Tibial artery (tissue), 4 donors: Measurements from ENCODE around the gene PNLIPRP1.

ENCODE experiments used
- DNase-seq, 2 donors: peaks; one replicate each; pipeline ENCODE4 v3.0.0-alpha.2; 2019
- H3K27ac ChIP-seq, 2 donors: fragments of 200-600 bp; sonication (generic) in 1 of 2; 1 replicate in 1 of 2; 2 replicates in 1 of 2; pipeline ENCODE4 v1.5.1; 2018 to 2019; ENCODE audit warnings: mild to moderate bottlenecking in 1 of 2
- H3K27me3 ChIP-seq, 2 donors: fragments of 200-600 bp; sonication (generic) in 1 of 2; one replicate each; pipeline versions ENCODE4 v1.5.1 to v1.6.0; 2016 to 2019
- H3K36me3 ChIP-seq, 3 donors: fragments of 200-600 bp; sonication (generic) in 2 of 3; one replicate each; pipeline ENCODE4 v1.5.1; 2016 to 2019; ENCODE audit warnings: mild to moderate bottlenecking in 2 of 3
- H3K4me1 ChIP-seq, 4 donors: fragments of 200-600 bp; sonication (generic) in 2 of 4; 1 replicate in 3 of 4; 2 replicates in 1 of 4; pipeline ENCODE4 v1.5.1; 2016 to 2019
- H3K4me3 ChIP-seq, 2 donors: fragments of 200-600 bp; sonication (generic) in 1 of 2; 1 replicate in 1 of 2; 2 replicates in 1 of 2; pipeline ENCODE4 v1.5.1; 2018 to 2019; ENCODE audit warnings: mild to moderate bottlenecking in 2 of 2
- H3K9me3 ChIP-seq, 3 donors: fragments of 200-600 bp; sonication (generic) in 1 of 3; one replicate each; pipeline ENCODE4 v1.5.1; 2016 to 2019
- intact Hi-C: fragments of 100-400 bp; cut with DNase I; formaldehyde crosslinking; loops from one replicate; pipeline ENCODE4 v1.15.0; 2023; ENCODE audit warnings: low total_unique reads
- TF ChIP-seq, protein P1 (sequence below), 2 experiments: fragments of 200-600 bp in 1 of 2; fragments of 450-650 bp in 1 of 2; IDR thresholded peaks; one replicate each; pipeline ENCODE4 v1.5.1; 2017 to 2019; ENCODE audit warnings: antibody characterized with exemption in 2 of 2, mild to moderate bottlenecking in 1 of 2, moderate library complexity in 1 of 2

Gene PNLIPRP1

GRCh38 chr10:116637830-116638229, 47.1 kb downstream of the PNLIPRP1 start:
- intact Hi-C loops: no loop called here
- no peak overlapping the region for H3K27ac ChIP-seq
- no peak for DNase-seq
- H3K36me3 ChIP-seq: no peaks in the 10 kb centered on the region
- no peak overlapping the region for H3K4me3 ChIP-seq
- no peaks in the 10 kb centered on the region for H3K9me3 ChIP-seq
- TF ChIP-seq, protein P1, sequence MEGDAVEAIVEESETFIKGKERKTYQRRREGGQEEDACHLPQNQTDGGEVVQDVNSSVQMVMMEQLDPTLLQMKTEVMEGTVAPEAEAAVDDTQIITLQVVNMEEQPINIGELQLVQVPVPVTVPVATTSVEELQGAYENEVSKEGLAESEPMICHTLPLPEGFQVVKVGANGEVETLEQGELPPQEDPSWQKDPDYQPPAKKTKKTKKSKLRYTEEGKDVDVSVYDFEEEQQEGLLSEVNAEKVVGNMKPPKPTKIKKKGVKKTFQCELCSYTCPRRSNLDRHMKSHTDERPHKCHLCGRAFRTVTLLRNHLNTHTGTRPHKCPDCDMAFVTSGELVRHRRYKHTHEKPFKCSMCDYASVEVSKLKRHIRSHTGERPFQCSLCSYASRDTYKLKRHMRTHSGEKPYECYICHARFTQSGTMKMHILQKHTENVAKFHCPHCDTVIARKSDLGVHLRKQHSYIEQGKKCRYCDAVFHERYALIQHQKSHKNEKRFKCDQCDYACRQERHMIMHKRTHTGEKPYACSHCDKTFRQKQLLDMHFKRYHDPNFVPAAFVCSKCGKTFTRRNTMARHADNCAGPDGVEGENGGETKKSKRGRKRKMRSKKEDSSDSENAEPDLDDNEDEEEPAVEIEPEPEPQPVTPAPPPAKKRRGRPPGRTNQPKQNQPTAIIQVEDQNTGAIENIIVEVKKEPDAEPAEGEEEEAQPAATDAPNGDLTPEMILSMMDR (IDR thresholded peaks at IDR 0.05): no peak
- H3K4me1 ChIP-seq: no peaks in the 10 kb centered on the region
- H3K27me3 ChIP-seq: peaks cover 0 to 4% of the 10 kb centered on the region in 2 donors

GRCh38 chr10:116646502-116646901, 55.7 kb downstream of the PNLIPRP1 start:
- H3K36me3 ChIP-seq: no peaks in the 10 kb centered on the region
- no peak for DNase-seq
- H3K4me1 ChIP-seq: no peaks in the 10 kb centered on the region
- no peak overlapping the region for H3K4me3 ChIP-seq
- H3K27me3 ChIP-seq: peaks cover 0 to 6% of the 10 kb centered on the region in 2 donors
- TF ChIP-seq, protein P1 (IDR thresholded peaks at IDR 0.05): no peak
- H3K27ac ChIP-seq: no peak overlapping the region
- H3K9me3 ChIP-seq: peaks cover 0 to 7% (median 0%) of the 10 kb centered on the region in 3 donors
- intact Hi-C loops: no loop called here

DNA sequence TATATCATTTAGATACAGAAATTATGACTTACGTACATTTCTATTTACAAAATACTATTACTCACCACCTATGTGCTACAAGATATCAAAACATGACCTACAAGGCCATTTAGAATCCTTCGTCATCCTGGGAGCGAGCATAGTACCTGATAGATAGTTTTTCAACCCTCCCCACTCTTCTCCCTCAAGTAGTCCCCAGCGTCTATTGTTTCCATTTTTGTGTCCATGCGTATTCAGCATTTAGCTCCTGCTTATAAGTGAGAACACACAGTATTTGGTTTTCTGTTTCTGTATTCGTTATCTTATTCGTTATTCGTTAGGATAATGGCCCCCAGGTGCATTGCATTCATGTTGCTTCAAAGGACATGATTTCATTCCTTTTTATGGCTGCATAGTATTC, 58.1 kb downstream of the PNLIPRP1 start:
- DNase-seq: no peak
- H3K9me3 ChIP-seq: peaks cover 0 to 7% (median 0%) of the 10 kb centered on the region in 3 donors
- TF ChIP-seq, protein P1 (IDR thresholded peaks at IDR 0.05): no peak
- intact Hi-C loops: no loop called here
- H3K27ac ChIP-seq: no peak overlapping the region
- no peaks in the 10 kb centered on the region for H3K36me3 ChIP-seq
- H3K4me1 ChIP-seq: no peaks in the 10 kb centered on the region
- peaks cover 0 to 6% of the 10 kb centered on the region in 2 donors for H3K27me3 ChIP-seq
- H3K4me3 ChIP-seq: no peak overlapping the region

DNA sequence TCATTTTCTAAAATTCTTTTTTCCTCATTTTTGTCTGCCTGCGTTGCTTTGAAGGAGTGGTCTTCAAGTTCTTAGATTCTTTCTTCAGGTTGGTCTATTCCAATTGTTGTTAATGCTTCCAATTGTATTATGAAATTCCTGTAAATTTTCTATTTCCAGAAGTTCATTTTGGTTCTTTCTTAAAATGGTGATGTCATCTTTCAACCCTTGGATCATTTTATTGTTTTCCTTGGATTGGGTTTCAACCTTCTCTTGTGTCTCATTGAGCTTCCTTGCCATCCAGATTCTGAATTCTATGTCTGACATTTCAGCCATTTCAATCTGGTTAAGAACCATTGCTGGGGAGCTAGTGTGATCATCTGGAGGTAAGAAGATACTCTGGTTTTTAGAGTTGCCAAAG, 63.1 kb downstream of the PNLIPRP1 start:
- no peak for DNase-seq
- Histone ChIP-seq H3K27me3 (peaks cover 0 to 12% of the 10 kb centered on the region in 2 donors), H3K9me3 (peaks cover 0 to 7% (median 0%) of the 10 kb centered on the region in 3 donors), H3K36me3 (no peaks in the 10 kb centered on the region), H3K4me3 (no peak overlapping the region), H3K4me1 (no peaks in the 10 kb centered on the region), H3K27ac (no peak overlapping the region)
- TF ChIP-seq, protein P1 (IDR thresholded peaks at IDR 0.05): no peak
- intact Hi-C loops: no loop called here

DNA sequence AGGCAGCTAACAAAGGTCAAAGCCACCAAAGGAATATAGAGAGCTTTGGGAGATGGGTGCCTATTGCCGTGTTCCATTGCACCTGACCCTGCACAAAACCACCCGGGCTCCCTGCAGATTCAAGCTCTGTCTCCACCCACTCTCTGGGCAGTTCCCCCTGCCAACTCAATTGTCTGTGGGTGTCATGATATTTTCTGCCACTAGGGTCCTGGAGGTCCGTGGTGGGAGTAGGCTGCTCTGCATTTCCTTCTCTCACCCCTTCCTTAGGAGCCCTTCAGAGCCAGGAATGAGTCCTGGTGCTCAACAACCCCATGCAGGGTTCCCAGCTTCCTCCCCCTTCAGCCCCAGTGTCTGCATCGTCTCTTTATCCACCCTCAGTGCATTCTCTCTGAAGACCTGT, 64.1 kb downstream of the PNLIPRP1 start:
- TF ChIP-seq, protein P1 (IDR thresholded peaks at IDR 0.05): no peak
- H3K4me3 ChIP-seq: no peak overlapping the region
- no peaks in the 10 kb centered on the region for H3K36me3 ChIP-seq
- H3K27me3 ChIP-seq: peaks cover 0 to 12% of the 10 kb centered on the region in 2 donors
- no peaks in the 10 kb centered on the region for H3K4me1 ChIP-seq
- intact Hi-C loops: no loop called here
- no peak for DNase-seq
- H3K9me3 ChIP-seq: peaks cover 0 to 6% (median 0%) of the 10 kb centered on the region in 3 donors
- H3K27ac ChIP-seq: no peak overlapping the region

- TF ChIP-seq, protein P1 (IDR thresholded peaks at IDR 0.05): no peak
- intact Hi-C loops: no loop called here
- H3K36me3 ChIP-seq: no peaks in the 10 kb centered on the region
Measured at GRCh38 chr10:116655568-116655967, 64.8 kb downstream of the PNLIPRP1 start.

More at GRCh38 chr10:116655568-116655967, 64.8 kb downstream of the PNLIPRP1 start:
- Histone ChIP-seq H3K27ac (no peak overlapping the region), H3K9me3 (no peaks in the 10 kb centered on the region), H3K27me3 (peaks cover 0 to 12% of the 10 kb centered on the region in 2 donors), H3K4me1 (no peaks in the 10 kb centered on the region), H3K4me3 (no peak overlapping the region)
- no peak for DNase-seq
